ENCODE data around the gene TWNK. TPM values are rescaled to one million over a fixed set of nuclear protein-coding genes. Genes with fewer than 3 reads are reported as not detected.

Gene TWNK
- total and polyA plus RNA-seq, 9 of the 15 experiments (the other 6 are each of a cell fraction or from before 2014, with no cell fraction given) = 11.6 to 34.7 (median 17.4) TPM

DNA sequence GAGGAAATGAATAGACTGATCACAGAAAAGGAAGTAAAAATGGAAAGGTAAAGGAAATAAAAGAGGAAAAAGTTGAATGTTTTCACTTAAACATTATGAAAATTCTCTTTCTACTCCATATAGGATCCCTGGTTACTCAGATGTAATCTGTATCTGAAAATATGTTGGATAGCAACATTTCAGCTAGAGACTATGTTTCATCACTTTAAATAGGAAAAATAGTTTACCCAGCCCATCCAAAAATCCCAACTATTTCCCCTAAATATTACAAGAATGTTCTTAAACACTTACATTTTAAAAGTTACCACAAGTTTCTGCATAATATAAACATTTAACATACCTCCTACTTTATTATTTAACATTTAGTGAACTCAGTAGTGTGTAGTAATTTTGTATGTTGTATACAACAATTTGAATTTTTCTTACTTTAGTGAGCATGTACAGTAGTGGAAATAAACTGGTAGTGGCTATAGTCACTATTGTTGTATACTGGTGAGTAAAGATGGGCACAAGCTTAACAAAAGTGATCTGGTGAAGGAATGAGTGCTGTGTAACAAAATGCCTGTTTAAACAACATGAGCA, 47.5 kb upstream of the TWNK start:
- Histone ChIP-seq H3K9ac (ENCODE audit: insufficient read depth in 1 of 2, low read depth in 2 of 2, low read length in 2 of 2) (no peak overlapping the region), H3K36me3 (ENCODE audit: control insufficient read depth, insufficient read depth, low read length) (peaks cover 60% of the 10 kb centered on the region; the same call in 2 of the 3 replicates), H3K4me3 (no peak overlapping the region), H3K27ac (ENCODE audit: extremely low read depth, low read depth, low read length) (no peak overlapping the region), H3K27me3 (ENCODE audit: control insufficient read depth in 2 of 2, insufficient read depth in 2 of 2, low read length in 2 of 2) (no peaks in the 10 kb centered on the region), H3K79me2 (ENCODE audit: control insufficient read depth, insufficient read depth, low read length) (no peaks in the 10 kb centered on the region), H4K20me1 (replicated peaks; ENCODE audit: control insufficient read depth, insufficient read depth, low read length) (no peaks in the 10 kb centered on the region), H3K9me3 (replicated peaks; ENCODE audit: control insufficient read depth, insufficient read depth, low read depth, low read length) (no peaks in the 10 kb centered on the region), H2AFZ (ENCODE audit: low read depth, low read length) (no peak overlapping the region), H3K4me1 (replicated peaks in 1 of 2; ENCODE audit: control insufficient read depth in 2 of 2, insufficient read depth in 2 of 2, low read length in 2 of 2) (no peaks in the 10 kb centered on the region), H3K9me1 (ENCODE audit: control insufficient read depth, insufficient read depth, low read length) (no peaks in the 10 kb centered on the region), H3K4me2 (ENCODE audit: insufficient read depth, low read length) (no peak overlapping the region)
- no TSS peak for BruUV-seq (replicated peaks)
- ATAC-seq = no peak
- in situ Hi-C loops (cut with MboI) = no loop called here
- POLR2A ChIA-PET = interaction anchor here (0.7 to 0.9 kb wide), 2 partner anchors 47 to 1720 kb away, joined by 4 read pairs; partner anchors contain the start of genes MRPL43 and TWNK
- CTCF ChIA-PET (ENCODE audit: low intra/inter-chr PET ratio) = no interaction called here
- no peak for FAIRE-seq
- intact Hi-C loops (cut with micrococcal nuclease) = no loop called here
- DNase-seq (ENCODE audit: extremely low read depth in 1 of 4, low spot score in 3 of 4) = no peak
- TF ChIP-seq ARHGAP35 (IDR thresholded peaks at IDR 0.05; ENCODE audit: partially characterized antibody) (no peak), HMG20B (CRISPR knock-in tag; IDR thresholded peaks at IDR 0.05) (no peak), ZNF644 (tag; IDR thresholded peaks at IDR 0.05; ENCODE audit: low read depth) (no peak), SP2 (IDR thresholded peaks at IDR 0.05; ENCODE audit: extremely low read depth, low read depth, low read length, poor library complexity, severe bottlenecking) (no peak), HDAC6 (IDR thresholded peaks at IDR 0.05; ENCODE audit: low read depth, low read length) (no peak), ASH1L (IDR thresholded peaks at IDR 0.05; ENCODE audit: borderline replicate concordance, low read depth, partially characterized antibody) (no peak), NFIX (CRISPR knock-in tag; IDR thresholded peaks at IDR 0.05; ENCODE audit: low read depth) (no peak), L3MBTL2 (IDR thresholded peaks at IDR 0.05) (no peak), ZKSCAN3 (CRISPR knock-in tag; IDR thresholded peaks at IDR 0.05) (no peak), CTBP1 (IDR thresholded peaks at IDR 0.05; ENCODE audit: borderline replicate concordance) (no peak), ZNF316 (IDR thresholded peaks at IDR 0.05) (no peak), POU5F1 (IDR thresholded peaks at IDR 0.05; ENCODE audit: borderline replicate concordance, low read depth, low read length, partially characterized antibody) (no peak)
- TF ChIP-seq, protein P1, sequence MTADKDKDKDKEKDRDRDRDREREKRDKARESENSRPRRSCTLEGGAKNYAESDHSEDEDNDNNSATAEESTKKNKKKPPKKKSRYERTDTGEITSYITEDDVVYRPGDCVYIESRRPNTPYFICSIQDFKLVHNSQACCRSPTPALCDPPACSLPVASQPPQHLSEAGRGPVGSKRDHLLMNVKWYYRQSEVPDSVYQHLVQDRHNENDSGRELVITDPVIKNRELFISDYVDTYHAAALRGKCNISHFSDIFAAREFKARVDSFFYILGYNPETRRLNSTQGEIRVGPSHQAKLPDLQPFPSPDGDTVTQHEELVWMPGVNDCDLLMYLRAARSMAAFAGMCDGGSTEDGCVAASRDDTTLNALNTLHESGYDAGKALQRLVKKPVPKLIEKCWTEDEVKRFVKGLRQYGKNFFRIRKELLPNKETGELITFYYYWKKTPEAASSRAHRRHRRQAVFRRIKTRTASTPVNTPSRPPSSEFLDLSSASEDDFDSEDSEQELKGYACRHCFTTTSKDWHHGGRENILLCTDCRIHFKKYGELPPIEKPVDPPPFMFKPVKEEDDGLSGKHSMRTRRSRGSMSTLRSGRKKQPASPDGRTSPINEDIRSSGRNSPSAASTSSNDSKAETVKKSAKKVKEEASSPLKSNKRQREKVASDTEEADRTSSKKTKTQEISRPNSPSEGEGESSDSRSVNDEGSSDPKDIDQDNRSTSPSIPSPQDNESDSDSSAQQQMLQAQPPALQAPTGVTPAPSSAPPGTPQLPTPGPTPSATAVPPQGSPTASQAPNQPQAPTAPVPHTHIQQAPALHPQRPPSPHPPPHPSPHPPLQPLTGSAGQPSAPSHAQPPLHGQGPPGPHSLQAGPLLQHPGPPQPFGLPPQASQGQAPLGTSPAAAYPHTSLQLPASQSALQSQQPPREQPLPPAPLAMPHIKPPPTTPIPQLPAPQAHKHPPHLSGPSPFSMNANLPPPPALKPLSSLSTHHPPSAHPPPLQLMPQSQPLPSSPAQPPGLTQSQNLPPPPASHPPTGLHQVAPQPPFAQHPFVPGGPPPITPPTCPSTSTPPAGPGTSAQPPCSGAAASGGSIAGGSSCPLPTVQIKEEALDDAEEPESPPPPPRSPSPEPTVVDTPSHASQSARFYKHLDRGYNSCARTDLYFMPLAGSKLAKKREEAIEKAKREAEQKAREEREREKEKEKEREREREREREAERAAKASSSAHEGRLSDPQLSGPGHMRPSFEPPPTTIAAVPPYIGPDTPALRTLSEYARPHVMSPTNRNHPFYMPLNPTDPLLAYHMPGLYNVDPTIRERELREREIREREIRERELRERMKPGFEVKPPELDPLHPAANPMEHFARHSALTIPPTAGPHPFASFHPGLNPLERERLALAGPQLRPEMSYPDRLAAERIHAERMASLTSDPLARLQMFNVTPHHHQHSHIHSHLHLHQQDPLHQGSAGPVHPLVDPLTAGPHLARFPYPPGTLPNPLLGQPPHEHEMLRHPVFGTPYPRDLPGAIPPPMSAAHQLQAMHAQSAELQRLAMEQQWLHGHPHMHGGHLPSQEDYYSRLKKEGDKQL (CRISPR knock-in tag; IDR thresholded peaks at IDR 0.05; ENCODE audit: borderline replicate concordance) = no peak
- TF ChIP-seq, protein P2, sequence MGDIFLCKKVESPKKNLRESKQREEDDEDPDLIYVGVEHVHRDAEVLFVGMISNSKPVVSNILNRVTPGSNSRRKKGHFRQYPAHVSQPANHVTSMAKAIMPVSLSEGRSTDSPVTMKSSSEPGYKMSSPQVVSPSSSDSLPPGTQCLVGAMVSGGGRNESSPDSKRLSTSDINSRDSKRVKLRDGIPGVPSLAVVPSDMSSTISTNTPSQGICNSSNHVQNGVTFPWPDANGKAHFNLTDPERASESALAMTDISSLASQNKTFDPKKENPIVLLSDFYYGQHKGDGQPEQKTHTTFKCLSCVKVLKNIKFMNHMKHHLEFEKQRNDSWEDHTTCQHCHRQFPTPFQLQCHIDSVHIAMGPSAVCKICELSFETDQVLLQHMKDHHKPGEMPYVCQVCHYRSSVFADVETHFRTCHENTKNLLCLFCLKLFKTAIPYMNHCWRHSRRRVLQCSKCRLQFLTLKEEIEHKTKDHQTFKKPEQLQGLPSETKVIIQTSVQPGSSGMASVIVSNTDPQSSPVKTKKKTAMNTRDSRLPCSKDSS (IDR thresholded peaks at IDR 0.05; ENCODE audit: low read depth, partially characterized antibody) = no peak
- TF ChIP-seq, protein P3, sequence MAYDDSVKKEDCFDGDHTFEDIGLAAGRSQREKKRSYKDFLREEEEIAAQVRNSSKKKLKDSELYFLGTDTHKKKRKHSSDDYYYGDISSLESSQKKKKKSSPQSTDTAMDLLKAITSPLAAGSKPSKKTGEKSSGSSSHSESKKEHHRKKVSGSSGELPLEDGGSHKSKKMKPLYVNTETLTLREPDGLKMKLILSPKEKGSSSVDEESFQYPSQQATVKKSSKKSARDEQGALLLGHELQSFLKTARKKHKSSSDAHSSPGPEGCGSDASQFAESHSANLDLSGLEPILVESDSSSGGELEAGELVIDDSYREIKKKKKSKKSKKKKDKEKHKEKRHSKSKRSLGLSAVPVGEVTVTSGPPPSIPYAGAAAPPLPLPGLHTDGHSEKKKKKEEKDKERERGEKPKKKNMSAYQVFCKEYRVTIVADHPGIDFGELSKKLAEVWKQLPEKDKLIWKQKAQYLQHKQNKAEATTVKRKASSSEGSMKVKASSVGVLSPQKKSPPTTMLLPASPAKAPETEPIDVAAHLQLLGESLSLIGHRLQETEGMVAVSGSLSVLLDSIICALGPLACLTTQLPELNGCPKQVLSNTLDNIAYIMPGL (CRISPR knock-in tag; IDR thresholded peaks at IDR 0.05) = no peak

All from K562 (cell line).